Activated B cell treated with CpG ODN at 0.5 μM for 24 hours (primary cell): Measurements from ENCODE around the gene ZNF546. TPM values are rescaled to one million over a fixed set of nuclear protein-coding genes. Genes with fewer than 3 reads are reported as not detected.

Experiments
- ATAC-seq: fragments of 200-7000 bp; cut with Tn5 transposase; one replicate; pipeline ENCODE4 v1.10.0; 2021; ENCODE audit warnings: low read depth, mild to moderate bottlenecking, moderate library complexity
- CTCF ChIA-PET: fragments of 350-600 bp; sonication (Branson Sonifier 250); formaldehyde crosslinking; loops from one replicate; lab custom pipeline; 2021; ENCODE audit warnings: antibody characterized with exemption; lab: Charles Lee
- POLR2A ChIA-PET: fragments of 350-600 bp; sonication (Branson Sonifier 250); formaldehyde crosslinking; loops from one replicate; lab custom pipeline; 2021; ENCODE audit warnings: antibody characterized with exemption; lab: Charles Lee
- DNase-seq: peaks from one replicate; pipeline ENCODE4 v3.0.0; 2022
- H3K27ac Mint-ChIP-seq: one replicate; pipeline ENCODE4 v1.8.0; 2020; ENCODE audit warnings: mixed read lengths
- H3K27me3 Mint-ChIP-seq: one replicate; pipeline ENCODE4 v1.8.0; 2021; ENCODE audit warnings: mixed read lengths
- H3K36me3 Mint-ChIP-seq: one replicate; pipeline ENCODE4 v1.8.0; 2021; ENCODE audit warnings: low read depth, mixed read lengths
- H3K4me1 Mint-ChIP-seq: one replicate; pipeline ENCODE4 v1.8.0; 2021; ENCODE audit warnings: mixed read lengths
- H3K4me3 Mint-ChIP-seq: one replicate; pipeline ENCODE4 v1.8.0; 2020; ENCODE audit warnings: mild to moderate bottlenecking, mixed read lengths
- H3K9me3 Mint-ChIP-seq: one replicate; pipeline ENCODE4 v1.8.0; 2020; ENCODE audit warnings: mixed read lengths
- intact Hi-C: fragments of 100-400 bp; cut with micrococcal nuclease; formaldehyde crosslinking; loops from one replicate; pipeline ENCODE4 v1.15.1; 2024
- total RNA-seq: library from RNA; stranded (reverse); gene quantifications from 2 replicates; pipeline ENCODE4 v1.2.3, GENCODE V29; 2022
- TF ChIP-seq, protein P1 (sequence below): fragments of 200-600 bp; IDR thresholded peaks from one replicate; pipeline ENCODE4 v1.8.0; 2022; ENCODE audit warnings: antibody characterized with exemption, mild to moderate bottlenecking

The ZNF546 gene
- total RNA-seq = 5.8 and 11.6 TPM in 2 replicates

DNA sequence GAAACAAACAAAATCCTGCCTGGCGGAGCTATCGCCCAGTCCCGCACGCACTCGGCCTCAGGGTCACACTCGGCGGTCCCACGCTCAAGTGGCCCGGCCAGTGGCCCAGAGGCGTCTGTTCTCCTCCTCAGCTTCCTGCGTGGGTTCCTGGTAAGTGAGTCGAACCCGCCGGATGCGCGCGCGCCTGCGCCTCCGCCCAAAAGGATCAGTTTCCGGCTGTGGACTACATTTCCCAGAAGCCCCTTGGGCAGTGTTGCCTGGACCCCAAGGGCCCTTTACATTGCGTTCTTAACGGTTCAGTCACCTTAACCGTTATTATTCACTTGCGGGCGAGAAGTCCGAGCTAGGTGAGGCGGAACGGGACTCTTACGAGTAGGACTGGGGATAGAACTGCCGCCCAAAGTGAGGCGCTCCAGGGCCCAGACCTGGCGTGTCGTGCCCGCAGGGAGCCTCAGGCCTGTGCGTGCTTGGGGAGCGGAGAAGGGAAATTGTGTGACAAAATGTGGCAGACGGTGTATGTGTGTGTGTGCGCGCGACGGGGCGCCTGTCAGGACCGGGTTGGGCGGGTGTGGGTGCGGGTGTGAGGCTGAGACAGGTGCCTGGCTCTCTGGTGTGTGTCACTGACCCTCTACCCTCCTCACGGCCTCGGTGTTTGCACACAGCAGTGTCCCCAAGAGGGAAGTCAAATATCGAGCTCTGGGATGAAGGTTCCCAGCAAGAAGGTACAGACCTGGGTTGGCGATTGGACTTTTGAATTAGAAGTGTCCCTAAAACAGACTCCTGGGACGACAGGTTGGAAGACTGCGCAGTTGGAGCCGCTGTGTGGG lies at the start of gene ZNF546:
TSS of gene ZNF546 (plus strand) at position 250 of the 827 bp plus-strand sequence. CDS start 1,267 bp downstream, outside the sequence.
- DNase-seq (peak; percentile 86), ATAC-seq (peak; percentile 93)
- POLR2A ChIA-PET = interaction anchor here (0.5 to 2.0 kb wide), 15 partner anchors 9 to 1208 kb away, joined by 3 to 24 read pairs (median 5); partner anchors contain the start of genes DYRK1B, FBL, PSMC4 and ZNF780A
- H3K27me3 Mint-ChIP-seq = no peaks in the 10 kb centered on the region
- CTCF ChIA-PET = interaction anchor here (1.7 kb wide), 1 partner anchor 26 kb away, joined by 15 read pairs; the partner anchor contains the start of gene PSMC4
- intact Hi-C loops = loop anchor here (1.0 to 5.0 kb wide), 6 partner anchors 26 to 350 kb away; partner anchors contain the start of genes C19orf47, PLD3, PSMC4 and ZNF780A
- peak within 1 kb of the TSS; percentile 97 for H3K27ac Mint-ChIP-seq
- H3K4me1 Mint-ChIP-seq = peaks cover 35% of the 10 kb centered on the region
- peak within 1 kb of the TSS; percentile 96 for H3K4me3 Mint-ChIP-seq
- TF ChIP-seq, protein P1, sequence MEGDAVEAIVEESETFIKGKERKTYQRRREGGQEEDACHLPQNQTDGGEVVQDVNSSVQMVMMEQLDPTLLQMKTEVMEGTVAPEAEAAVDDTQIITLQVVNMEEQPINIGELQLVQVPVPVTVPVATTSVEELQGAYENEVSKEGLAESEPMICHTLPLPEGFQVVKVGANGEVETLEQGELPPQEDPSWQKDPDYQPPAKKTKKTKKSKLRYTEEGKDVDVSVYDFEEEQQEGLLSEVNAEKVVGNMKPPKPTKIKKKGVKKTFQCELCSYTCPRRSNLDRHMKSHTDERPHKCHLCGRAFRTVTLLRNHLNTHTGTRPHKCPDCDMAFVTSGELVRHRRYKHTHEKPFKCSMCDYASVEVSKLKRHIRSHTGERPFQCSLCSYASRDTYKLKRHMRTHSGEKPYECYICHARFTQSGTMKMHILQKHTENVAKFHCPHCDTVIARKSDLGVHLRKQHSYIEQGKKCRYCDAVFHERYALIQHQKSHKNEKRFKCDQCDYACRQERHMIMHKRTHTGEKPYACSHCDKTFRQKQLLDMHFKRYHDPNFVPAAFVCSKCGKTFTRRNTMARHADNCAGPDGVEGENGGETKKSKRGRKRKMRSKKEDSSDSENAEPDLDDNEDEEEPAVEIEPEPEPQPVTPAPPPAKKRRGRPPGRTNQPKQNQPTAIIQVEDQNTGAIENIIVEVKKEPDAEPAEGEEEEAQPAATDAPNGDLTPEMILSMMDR = no peak
- H3K36me3 Mint-ChIP-seq = peaks cover 11% of the 10 kb centered on the region
- H3K9me3 Mint-ChIP-seq = no peaks in the 10 kb centered on the region

DNA sequence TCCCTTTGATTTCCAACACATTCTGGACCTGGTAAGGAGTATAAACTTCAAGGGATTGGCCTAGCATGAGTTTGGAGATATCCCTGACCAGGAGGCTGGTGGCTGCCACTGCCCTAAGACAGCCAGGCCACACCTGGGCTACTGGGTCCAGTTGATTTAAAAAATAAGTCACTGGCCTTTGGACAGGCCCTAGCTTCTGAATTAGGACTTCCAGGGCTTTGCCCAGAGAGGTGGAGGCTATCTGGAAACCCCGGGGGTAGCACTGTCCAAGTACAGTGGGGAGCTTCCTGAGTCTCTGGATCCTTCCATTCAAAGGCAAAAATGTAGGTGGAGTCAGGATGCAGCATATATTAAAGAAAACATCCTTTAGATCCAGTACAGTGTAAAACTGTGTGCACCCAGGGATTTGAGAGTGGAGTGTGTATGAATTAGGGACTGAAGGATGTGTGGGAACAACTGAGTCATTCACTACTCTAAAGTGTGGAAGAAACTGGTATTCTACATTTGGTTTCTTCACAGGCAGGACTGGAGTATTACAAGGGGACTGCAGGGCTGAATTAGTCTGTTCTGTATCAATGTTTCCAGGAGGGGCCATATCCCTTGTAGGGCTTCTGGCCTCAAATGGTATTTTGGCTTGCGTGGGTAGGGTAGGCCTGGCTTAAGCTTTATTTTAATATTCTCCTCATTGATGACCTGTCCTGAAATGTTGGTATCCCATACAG lies 47.7 kb upstream of the ZNF546 start:
- ATAC-seq (no peak), DNase-seq (no peak)
- H3K27me3 Mint-ChIP-seq = no peaks in the 10 kb centered on the region
- H3K4me3 Mint-ChIP-seq = no peak overlapping the region
- H3K27ac Mint-ChIP-seq = no peak overlapping the region
- H3K36me3 Mint-ChIP-seq = peaks cover 5% of the 10 kb centered on the region
- CTCF ChIA-PET = interaction anchor here (2.7 kb wide), 1 partner anchor 21 kb away, joined by 11 read pairs; the partner anchor contains the start of gene PSMC4
- peaks cover 80% of the 10 kb centered on the region for H3K4me1 Mint-ChIP-seq
- intact Hi-C loops = no loop called here
- TF ChIP-seq, protein P1 = no peak
- H3K9me3 Mint-ChIP-seq = peaks cover 2% of the 10 kb centered on the region
- POLR2A ChIA-PET = interaction anchor here (1.5 to 2.4 kb wide), 3 partner anchors 12 to 38 kb away, joined by 3 to 10 read pairs (median 5); partner anchors contain the start of gene PSMC4

DNA sequence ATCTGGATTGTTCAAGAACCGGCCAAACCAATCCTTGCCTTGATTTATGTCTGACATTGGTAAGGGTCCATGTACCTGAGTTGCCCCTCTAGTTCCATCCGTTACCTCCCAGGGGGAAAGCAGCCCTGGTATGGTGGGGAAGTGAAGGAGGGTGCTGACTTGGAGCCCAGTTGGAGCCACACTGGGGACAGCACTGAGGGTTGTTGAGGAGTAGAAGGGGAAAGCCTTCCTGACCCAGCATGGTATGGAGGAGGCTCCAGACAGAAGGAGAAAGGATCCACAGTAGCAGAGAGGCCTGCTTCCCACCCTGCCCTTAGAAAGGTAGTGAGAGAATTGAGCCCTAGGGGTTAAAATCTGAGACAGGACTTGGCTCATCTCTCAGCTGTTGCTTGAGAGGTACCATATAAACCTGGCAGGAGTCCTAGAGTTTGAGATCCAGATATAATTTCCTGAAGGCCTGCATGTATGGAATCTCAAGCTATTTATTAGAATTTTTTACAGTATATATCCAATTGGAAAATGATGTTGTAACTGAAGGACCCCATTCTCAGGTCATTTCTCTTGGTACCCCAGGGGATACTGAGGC lies 45.7 kb upstream of the ZNF546 start:
- Mint-ChIP-seq H3K36me3 (peaks cover 5% of the 10 kb centered on the region), H3K4me1 (peaks cover 78% of the 10 kb centered on the region), H3K27me3 (no peaks in the 10 kb centered on the region), H3K9me3 (peaks cover 2% of the 10 kb centered on the region), H3K27ac (peak overlapping the region; percentile 93), H3K4me3 (no peak overlapping the region)
- TF ChIP-seq, protein P1 = no peak
- ChIA-PET CTCF (interaction anchor here (1.8 kb wide), 1 partner anchor 19 kb away, joined by 15 read pairs; the partner anchor contains the start of gene PSMC4), POLR2A (interaction anchor here (0.6 to 1.2 kb wide), 2 partner anchors 20 to 30 kb away, joined by 4 to 8 read pairs; partner anchors contain the start of gene PSMC4)
- ATAC-seq (no peak), DNase-seq (no peak)
- intact Hi-C loops = loop anchor here (5.0 kb wide), 1 partner anchor 44 kb away; no protein-coding TSS in a partner anchor

DNA sequence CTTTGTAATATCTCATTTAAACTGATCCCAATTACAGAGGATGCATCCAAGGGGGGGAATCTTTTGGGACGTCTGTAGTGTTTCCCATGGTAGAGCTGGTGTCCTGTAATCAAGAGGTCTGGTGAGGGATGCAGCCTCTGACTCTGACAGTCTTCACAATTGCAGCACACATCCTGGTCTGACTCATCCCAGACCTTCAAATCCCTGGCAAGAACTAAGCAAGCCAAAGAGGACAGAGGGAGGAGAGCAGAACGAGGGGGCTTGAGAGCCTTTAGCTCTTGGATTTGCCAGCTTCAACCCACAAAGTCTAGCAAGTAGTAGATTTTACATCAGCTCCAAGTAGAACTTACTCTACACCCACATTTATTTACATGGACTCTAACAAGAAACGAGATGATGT lies 45.2 kb upstream of the ZNF546 start:
- TF ChIP-seq, protein P1 = no peak
- intact Hi-C loops = loop anchor here (2.0 to 5.0 kb wide), 2 partner anchors 15 to 44 kb away; no protein-coding TSS in a partner anchor
- Mint-ChIP-seq H3K9me3 (peaks cover 2% of the 10 kb centered on the region), H3K27ac (peak overlapping the region; percentile 93), H3K27me3 (no peaks in the 10 kb centered on the region), H3K4me1 (peaks cover 81% of the 10 kb centered on the region), H3K36me3 (peaks cover 5% of the 10 kb centered on the region), H3K4me3 (peak overlapping the region; percentile 66)
- ATAC-seq (no peak), DNase-seq (no peak)
- CTCF ChIA-PET = interaction anchor here (1.8 kb wide), 1 partner anchor 19 kb away, joined by 15 read pairs; the partner anchor contains the start of gene PSMC4
- POLR2A ChIA-PET = interaction anchor here (1.2 to 3.5 kb wide), 2 partner anchors 10 to 19 kb away, joined by 4 to 51 read pairs; partner anchors contain the start of gene PSMC4
